Measurements from ENCODE around the gene DCLK2.

- TF ChIP-seq GATA3 (IDR thresholded peaks at IDR 0.05; ENCODE audit: low read depth, low read length) (no peak), GATA2 (IDR thresholded peaks at IDR 0.05; ENCODE audit: low read depth, low read length) (no peak)
These were observed 183.3 kb downstream of the DCLK2 start for GRCh38 chr4:150261571-150261970.
